ENCODE results near the gene OSBPL5.

The OSBPL5 gene

DNA sequence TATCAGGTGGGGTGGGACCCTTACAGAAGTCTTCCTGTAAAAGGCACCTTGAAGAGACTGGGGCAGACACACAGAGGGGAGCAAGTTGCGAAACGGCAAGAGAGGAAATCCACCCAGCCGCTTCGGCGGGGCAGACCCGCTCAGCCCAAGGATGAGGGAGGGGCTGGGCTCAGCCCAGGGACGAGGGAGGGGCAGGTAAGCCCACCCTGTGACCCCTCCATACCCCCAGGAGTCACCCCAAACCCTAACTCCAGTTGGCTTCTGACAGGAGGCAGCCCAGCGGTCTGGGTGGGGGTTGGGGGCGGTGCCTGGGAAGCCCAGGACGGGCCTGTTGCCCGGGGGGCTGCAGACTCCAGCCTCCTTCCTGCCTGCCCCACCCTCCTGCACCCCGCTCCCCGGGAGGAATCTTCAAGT, 965 bp downstream of the OSBPL5 start:
- DNase-seq (ENCODE audit: low read depth in 2 of 2), result no peak

DNA sequence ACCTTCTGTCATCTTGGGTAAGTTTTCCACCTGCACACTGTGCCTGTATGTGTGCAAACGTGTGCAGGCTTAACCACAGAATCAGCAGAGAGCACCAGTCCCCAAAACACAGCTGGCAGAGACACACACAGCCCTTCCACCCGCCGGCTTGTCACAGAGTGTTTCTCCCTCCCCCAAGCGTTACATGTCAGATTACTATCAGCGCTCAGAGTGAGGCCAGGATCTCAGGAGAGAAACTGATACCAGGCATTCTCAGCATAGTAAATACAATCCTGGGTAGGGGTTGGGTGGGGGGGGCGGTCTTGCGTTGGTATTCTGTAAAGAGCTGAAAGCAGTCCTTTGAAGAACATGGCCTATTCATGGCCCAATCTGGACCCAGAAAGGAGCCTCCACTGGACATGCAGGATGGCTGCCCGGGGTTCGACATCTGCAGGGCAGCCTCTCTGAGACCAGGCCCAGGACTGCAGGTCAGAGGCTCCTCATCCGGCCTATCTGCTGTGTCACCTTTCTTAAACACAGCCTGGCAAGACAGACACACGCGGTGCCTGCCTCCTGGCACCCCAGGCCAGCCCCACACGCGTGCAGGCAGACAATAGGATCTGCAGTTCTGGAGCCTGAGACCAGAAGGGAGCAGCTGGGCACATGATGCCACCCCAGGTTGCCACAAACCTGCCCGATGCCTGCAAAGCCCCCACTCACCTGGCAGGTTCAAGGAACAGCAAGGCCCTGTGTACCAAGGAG, 1.7 kb downstream of the OSBPL5 start:
- DNase-seq (ENCODE audit: low read depth in 2 of 2), result no peak

DNA sequence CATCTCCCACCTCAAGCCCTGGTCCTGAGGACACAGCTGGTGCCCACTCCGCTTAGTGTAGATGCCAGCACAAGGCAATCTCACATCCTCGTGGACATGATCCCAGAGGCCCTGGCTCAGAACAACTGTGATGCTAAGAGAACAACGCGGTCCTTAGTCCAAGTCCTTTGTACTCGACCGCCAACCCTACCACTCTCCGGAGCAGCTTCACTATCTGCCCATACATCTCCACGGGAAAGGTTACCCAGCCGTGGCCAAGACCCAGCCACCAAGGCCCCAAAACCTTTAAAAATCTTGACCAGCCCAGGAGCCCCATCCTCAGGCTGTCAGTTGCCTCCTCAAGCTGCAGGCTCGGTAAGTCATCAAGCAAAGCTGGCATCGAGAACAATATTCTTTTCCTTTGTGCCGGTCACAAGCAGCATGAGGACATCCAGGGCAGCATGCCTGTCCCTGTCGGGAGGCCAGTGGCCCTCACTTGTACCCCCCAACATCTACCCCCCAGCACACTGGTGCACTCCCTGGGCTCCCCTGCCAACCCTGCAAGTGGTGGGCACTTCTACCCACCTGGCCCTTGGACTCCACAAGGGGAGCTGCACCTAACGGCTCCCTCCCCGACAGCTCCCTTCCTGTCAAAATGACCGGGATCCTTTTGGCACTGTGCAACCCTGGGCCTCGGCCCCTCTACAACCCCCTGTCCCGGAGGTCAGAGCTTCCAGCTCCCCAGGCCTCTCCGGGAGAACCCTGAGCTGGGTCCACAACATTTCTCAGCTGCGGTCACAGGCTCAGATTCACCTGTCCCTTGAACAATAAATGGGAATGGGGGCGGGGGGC, 2.5 kb downstream of the OSBPL5 start:
- no peak for DNase-seq (ENCODE audit: low read depth in 2 of 2)

DNA sequence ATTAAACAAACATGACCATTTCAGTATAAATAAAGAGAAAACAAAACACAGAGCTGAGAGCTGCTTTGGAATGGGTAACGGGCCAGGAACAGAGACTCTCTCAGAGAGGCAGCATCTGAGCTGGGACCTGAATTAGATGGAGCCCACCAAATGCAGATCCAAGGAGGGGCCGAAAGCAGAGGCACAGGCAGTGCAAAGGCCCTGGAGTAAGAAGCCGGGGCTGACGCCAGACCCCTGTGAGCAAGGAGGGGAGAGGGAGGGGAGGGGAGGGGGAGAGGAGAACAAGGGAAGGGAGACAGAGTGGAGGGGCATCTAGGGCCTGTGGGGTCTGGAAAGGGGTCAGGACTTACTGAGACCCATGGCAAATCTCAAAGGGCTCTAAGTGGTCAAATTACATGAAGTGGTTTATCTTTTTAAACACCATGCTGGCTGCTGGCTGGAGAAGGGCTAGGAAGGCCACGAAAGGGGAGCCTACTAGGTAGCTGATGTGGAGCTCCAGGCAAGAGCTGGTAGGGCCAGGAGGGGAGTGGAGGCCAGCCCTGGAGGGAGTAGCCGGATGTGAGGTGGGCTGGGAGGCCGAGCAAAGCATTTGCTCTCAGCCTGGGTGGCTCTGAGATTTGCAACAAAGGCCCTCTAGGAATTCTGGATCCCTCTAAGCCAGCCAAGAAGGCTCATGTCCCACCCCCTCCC, 3.2 kb downstream of the OSBPL5 start:
- DNase-seq (ENCODE audit: low read depth in 2 of 2), result no peak

DNA sequence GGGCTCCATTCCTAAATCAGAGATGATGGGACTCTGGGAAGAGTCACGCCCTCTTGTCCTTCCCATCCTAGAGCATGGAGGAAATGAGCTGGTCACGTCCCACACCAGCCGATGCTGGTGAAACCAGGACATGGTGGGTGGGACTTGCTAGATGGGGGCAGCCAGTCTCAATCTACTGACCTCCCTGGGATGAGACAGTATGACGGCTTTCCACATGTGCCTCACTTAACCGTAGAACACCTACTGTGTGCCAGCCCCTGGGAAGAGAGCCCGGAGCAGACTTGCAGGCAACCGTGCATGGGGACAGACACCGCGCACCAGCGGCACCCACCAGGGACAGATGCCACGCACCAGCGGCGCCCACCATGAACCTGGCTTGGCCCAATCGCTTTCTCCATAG, 3.8 kb downstream of the OSBPL5 start:
- no peak for DNase-seq (ENCODE audit: low read depth in 2 of 2)

DNA sequence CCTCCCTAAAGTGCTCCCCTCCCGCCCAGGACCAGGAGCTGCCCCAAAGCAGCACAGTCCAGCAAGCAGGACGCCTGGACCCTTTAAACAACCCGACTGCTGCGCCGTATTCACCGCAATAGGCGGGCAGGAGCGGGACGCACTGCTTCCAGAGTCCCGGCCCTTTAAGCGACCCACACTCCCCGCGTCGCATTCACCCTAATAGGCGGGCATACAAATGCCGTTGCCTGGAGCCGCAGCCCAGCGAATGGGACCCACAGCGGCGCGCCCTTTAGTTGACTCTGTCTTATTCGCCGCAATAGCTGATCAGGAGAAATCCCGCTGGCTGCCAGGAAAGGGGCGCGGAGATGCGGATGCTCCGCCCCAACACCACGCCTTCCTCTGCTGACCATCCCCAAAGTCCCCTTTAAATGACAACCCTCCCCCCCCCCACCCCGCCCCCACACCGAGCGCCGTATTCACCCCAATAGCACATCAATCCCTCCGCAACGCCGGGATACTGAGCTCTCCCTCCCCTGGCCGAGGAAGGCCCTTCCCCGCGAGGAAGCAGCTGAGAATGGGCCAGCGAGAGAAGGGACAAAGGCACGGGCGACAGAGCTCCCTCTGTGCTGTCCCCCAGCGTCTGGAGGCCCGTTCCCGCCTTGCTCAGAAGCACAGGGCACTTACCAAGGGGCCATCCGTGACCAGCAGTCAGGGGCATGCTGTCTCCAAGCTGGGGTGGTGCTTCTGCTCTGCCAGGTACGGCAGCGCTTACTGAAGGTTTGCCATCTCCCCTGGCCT, 4.7 kb downstream of the OSBPL5 start:
- DNase-seq (ENCODE audit: low read depth in 2 of 2), result no peak

DNA sequence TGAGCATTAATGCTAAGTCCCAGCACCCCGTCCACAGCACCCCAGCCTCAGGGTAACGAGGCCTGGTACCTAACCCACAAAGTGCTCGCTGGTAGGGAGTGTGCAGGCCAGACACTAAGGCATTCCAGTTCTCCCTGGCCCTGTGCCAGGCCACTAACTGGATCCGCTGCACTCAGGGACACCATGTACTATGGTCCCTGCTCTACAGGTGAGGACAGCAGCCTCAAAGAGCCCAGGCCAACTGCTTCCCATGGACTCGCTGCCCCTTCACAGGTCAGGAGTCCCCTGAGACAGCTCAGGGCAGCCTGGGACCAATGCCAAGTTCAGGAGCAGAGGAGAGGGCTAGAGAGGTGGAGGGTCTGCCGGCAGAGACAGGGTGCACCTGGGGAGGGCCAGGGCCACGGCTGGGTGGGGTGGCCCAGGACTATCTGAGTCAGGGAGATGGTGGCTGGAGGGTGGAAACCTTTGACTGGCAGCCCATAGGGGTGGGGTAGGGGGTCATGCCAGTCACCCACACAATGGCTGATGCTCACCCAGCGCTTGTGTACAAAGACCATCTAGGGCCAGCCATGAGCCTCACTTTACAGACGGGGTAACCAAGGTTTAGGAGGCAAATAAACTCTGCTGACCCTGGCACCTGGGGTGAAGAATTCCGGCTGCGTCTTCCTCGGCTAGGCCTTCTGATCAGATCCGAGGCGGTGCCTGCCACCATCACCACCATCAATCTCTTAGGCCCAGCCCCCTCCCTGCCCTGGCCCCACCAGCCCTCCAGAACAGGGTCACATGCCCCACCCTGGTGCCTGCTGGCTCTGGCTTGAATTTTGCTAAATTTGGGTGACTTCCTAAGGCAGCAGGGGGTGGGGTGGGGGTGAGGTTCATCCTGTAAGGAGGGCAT, 5.6 kb downstream of the OSBPL5 start:
- no peak for DNase-seq (ENCODE audit: low read depth in 2 of 2)

DNA sequence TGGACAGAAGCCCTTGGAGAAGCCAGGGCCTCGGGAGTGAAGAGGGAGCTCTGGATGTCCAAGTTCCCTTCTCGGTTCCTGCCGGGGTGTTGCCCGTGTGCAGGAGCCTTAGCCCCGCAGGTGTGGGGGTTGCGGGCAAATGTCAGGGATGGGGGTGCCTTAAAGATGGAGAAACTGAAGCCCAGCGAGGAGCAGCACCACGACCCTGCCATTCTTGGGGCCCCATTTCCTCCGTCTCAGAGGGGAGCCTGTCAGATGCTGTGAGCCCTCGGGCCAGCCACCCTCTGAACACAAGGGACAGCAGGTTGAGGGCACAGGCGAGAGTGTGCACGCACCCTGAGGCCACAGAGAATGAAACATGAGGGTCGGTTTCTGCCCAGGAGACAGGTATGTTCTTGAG, 6.3 kb downstream of the OSBPL5 start:
- DNase-seq (ENCODE audit: low read depth in 2 of 2), result no peak

DNA sequence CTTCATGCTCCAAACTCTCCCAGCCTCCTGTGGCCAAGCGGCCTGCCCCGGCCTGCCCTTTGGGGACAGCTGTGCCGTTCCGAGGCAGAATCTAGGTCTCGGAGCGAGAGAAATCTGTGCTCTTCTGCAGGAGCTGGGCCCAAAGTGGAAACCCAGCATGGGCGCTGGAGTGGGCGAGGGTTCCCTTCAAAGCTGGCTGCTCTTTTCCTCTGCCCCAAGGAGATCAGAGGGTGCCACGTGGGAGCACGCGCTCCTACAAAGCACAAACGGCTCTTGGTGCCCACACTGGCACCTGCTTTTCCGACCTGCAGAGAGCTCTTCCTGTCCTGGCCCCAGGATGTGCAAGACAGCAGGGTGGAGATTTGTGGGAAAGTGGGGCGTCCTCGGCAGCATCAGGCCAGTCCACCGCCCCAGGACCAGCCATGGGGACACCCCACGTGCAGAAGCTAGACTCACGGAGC, 6.9 kb downstream of the OSBPL5 start:
- DNase-seq (ENCODE audit: low read depth in 2 of 2), result no peak

DNA sequence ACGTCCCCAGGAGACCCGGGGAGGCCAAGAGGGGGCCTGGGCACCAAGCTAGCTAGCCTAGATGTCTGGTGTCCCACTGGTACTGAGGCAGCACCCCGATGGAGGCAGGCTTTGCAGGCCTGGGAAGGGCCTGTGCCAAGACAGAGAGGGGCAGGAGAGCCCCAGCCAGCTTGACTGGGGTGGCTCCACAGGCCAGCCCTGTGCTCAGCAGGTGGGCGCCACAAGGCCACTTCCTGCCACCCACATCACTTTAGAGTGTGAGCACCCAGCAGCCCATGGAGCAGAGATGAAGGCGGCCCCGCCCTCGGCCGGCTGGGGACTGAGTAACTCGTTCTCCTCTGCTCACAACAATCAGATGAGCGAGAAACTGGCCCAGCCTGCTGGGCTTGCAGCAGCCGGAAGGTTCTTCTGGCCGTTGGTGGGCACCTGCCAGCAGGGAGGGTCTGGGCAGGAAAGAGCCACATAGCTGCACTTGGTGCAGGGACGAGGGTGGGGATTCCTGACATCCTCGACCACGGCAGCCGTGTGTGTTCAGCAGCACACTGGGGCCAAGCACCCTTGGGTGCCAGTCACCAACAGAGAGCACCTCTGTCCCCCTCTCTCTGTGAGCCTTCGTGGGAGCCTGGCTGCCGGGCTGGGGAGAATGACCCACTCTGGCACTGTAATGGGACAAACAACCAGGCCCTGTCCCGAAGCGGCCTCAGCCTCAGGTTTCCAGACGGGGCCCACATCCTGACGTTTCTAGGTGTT, 7.6 kb downstream of the OSBPL5 start:
- DNase-seq (ENCODE audit: low read depth in 2 of 2), result no peak

DNA sequence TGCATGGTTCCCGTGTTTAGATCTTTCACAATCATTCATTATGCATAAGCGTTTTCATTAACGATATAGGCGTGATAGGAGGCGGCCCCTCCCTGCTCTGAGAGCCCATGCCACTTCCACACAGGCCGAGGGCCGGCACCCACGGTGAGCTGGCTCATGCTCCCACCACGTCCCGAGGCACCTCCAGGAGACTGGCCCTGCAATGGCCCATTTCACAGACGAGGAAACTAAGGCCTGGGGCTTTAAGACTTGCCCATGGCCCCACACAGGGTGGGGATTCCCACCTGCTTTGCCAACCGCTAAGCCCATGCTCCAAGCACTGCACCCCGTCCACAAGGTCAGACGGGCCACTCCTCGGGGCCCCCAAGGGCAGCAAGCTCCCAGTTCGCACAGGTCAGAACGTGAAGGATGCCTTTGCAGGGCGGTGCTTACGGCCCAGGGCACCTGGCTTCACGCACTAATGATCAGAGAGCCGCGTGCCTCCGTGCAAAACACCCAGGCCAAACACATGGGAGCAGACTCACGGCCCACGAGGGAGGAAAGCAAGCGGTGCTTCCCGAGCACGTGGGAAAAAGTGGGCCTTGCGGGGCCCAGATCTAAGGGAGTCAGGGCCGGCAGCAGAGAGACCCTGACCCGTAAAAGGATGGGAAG, 8.3 kb downstream of the OSBPL5 start:
- DNase-seq (ENCODE audit: low read depth in 2 of 2), result no peak

DNA sequence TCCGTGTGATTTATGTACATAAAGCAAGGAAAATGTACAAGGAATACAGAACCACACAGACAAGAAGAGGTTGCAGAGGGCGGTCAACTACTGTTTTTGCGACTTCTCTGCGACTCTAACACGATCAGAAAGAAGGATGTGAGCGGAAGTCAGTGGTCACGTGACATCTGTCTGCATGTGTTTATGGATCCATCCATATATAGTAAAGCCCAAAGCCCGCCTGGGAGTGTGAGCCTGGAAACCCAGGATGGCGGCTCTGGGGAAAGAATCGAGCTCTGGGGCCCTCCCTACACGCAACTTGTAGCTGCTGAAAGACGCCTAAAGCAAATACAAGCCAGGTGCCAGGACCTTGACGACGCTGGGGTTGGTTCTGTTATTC, 8.8 kb downstream of the OSBPL5 start:
- no peak for DNase-seq (ENCODE audit: low read depth in 2 of 2)

DNA sequence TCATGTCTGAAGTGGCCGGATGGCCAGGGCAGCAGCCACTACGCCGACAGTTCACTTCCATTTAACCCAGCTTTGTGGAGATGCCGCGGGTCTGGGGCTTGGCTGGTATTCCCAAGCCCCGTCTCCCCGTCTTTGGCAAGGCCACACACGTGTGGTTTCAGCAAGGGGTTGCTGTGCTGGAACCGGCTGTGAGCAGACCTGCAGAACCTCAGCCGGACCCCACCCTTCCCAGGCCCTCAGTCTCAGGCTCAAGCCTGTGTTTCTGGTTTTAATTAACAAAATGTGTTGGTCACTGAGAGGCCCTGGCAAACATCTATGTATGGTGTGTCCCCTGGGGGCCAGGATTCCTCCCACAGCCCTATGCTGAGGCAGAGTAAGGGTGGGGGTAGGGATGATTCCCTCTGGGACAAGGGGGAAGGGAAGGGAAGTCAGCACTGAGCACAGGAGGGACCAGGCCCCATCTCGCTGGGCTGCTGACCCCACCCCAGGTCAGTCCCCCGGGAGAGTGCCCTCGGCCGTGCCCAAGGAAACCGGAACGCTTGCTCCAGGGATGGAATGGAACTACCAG, 9.3 kb downstream of the OSBPL5 start:
- no peak for DNase-seq (ENCODE audit: low read depth in 2 of 2)

DNA sequence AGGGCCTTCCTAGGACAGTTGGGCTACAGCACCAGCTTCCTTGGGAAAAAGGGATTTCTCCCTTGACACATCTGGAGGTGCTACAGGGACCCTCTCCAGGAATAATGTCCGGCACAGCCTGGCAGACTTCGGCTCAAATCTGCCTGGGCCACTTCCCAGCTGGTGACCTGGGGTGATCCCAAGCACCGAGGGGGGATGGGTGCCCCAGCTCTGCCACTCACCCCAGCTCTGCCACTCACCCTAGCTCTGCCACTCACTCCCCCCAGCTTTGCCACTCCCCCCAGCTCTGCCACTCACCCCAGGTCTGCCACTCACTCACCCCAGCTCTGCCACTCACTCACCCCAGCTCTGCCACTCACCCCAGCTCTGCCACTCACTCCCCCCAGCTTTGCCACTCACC, 9.9 kb downstream of the OSBPL5 start:
- no peak for DNase-seq (ENCODE audit: low read depth in 2 of 2)

DNA sequence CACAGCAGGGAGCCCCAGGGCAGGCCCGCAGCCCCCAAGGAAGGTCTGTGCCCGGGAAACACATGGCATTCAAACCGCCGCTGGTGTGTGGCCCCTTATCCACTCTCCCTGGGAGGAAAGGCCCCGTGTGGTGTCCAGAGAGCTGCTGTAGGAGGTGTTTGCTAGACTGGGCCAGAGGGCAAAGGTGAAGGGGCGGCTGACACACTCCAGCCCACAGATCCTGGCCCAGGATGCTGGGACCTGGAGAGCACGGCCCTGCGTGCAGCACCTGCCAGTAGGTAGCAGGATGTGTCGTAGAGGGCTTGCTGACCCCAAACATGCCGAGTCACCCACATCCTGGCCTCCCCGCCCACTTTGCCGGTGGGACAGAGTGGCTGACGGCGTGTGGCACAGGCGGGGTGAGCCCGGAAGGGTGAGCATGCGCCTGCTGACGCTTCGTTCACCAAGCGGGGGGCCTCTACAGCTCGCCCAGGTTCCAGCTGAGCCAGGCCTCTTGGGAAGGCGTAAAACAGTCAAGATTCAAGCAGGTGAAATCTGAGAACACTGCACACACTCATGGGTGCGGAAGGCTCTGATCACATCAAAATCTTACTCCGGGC, 11.0 kb downstream of the OSBPL5 start:
- DNase-seq (ENCODE audit: low read depth in 2 of 2), result no peak

DNA sequence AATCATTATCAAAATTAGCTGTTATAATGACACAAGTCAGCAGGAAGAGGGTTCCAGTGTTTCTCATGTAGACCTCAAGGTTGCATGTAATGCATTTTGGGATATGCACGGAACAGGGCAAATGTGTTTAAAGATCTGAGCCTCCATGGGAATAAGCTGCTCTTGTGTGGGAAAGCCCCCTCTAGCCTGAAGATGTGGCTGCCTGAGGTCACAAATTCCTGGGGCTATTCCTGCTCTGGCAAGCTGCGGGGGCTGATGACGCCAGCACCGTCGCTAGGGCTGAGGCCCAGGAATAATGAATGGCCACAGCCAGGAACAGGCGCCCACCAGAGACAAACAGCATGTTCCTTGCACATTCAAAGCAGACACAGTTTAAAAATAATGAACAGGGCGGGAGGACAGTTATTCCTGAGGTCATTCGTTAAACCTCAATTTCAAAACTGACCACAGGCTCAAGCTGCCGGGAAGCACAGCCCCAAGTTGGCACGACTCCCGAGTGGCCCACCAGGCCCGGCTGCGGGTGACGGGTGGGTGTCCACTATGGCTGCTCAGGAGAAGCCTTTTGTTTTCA, 11.7 kb downstream of the OSBPL5 start:
- DNase-seq (ENCODE audit: low read depth in 2 of 2), result no peak

DNA sequence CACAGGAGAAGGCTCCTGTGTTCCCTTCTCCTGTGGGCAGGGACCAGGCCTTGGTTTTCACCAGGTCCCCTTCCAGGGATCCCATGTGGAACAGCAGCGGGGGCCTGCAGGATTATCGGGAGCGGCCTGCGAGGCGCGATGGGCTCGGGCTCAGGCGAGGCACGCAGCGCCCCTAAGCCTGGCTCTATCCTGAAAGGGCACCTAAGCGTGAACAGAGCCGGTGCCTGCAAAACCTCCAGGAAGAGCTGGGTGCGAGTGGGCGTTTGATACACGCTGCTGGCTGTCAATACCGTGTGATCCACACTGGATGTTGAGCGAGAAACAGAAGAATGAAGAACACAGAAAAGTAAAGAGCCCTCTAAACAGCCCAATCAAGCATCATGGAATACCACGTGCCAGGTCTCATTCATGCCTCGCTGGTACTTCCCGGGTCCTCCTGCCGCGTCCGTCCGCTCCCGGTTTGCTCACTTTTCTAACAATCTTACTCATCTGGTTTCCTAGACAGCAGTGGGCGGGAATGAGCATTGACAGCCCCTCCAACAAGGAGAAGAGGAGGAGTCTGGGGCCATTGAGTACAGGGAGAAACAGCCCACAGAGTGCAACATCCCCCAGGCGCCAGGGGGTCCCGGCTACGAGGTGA, 12.5 kb downstream of the OSBPL5 start:
- DNase-seq (ENCODE audit: low read depth in 2 of 2), result no peak

DNA sequence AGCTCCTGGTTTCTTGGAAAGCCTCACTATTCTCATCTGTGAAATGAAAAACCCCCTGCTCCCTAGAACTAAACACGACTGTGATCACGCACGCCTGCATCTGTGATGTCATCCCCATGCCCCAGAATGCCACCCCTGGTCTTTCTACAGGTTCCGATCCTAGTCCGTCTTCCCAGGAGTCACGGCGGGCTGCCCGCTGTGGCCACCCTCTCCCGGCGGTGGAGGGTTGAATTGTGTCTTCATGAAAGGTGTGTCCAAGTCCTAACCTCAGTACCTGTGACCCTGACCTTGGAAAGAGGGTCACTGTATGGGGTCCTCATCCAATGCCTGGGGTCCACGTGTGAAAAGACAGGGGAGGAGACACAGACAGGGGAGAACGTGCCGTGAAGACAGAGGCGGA, 14.4 kb downstream of the OSBPL5 start:
- DNase-seq (ENCODE audit: low read depth in 2 of 2), result no peak

All from stimulated activated CD8-positive, alpha-beta memory T cell treated with anti-CD3 and anti-CD28 coated beads, Interleukin-7, amount 100 ng/mL, for 1 hour (primary cell).